ENCODE results near the gene UBE2R2. TPM values are rescaled to one million over a fixed set of nuclear protein-coding genes. Genes with fewer than 3 reads are reported as not detected.

UBE2R2 gene
- total and polyA plus RNA-seq, 10 of the 15 experiments (the other 5 are each of a cell fraction or from before 2014, with no cell fraction given): 7.2 to 32.8 (median 17.2) TPM

DNA sequence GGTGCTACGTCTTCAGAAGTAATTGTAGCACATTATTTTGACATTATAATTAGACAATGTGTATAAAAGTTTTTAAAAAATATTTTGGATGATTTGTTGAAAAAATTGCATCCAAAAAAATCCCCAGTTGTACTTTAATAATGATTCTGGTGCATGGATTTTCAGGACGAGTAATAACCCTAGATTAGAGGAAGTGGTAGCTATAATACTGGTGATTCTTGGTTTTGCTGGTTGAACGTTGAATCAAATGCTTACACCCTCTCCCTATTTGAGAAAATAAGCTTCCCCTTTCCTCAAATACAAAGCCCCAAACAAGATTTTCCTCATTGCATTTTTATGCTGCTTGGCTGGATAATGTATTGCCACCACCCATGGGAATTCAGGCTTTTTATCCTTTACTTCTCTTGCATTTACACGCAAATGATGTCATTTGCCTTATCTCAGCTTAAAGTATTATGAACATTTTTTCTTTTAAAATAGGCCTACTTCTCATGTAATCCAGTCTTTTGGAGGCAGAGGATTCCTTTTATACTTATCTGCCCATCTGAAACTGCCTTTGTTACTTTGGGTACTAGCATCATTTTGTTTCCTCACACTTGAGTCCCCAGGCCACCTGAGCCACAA lies 86.3 kb downstream of the UBE2R2 start:
- TF ChIP-seq CBX5 (IDR thresholded peaks at IDR 0.05; ENCODE audit: low read depth): no peak
- TF ChIP-seq ASH2L (IDR thresholded peaks at IDR 0.05; ENCODE audit: borderline replicate concordance, low read depth): no peak
- 0 out of 2 replicates have a peak, but pooled peaks have one; percentile 7 for TF ChIP-seq SPI1 (IDR thresholded peaks at IDR 0.05; ENCODE audit: borderline replicate concordance, insufficient read depth, low read depth, low read length)
- TF ChIP-seq SUZ12 (IDR thresholded peaks at IDR 0.05; ENCODE audit: unreplicated experiment): no peak
- H3K9ac ChIP-seq (ENCODE audit: control insufficient read depth, insufficient read depth, low read length): no peak overlapping the region
- H3K4me2 ChIP-seq (ENCODE audit: control insufficient read depth, insufficient read depth): no peak overlapping the region
- ATAC-seq (no peak), FAIRE-seq (no peak), DNase-seq (ENCODE audit: low read depth, low spot score) (no peak)
- peaks cover 2% of the 10 kb centered on the region; the same call in 1 of the 2 replicates for H3K79me2 ChIP-seq (ENCODE audit: control insufficient read depth, insufficient read depth, low read length)
- 62% methylated on average over 4 of the region's 4 CpGs for WGBS (ENCODE audit: insufficient coverage, insufficient replicate concordance, low lambda C conversion rate, missing lambda C conversion rate)
- POLR2A ChIA-PET: no interaction called here
- CTCF ChIA-PET: interaction anchor here (0.6 kb wide), 2 partner anchors 83 to 90 kb away, joined by 3 read pairs; no protein-coding TSS in a partner anchor
- in situ Hi-C loops (cut with MboI): no loop called here
- H3K4me3 ChIP-seq: no peak overlapping the region
- SMC1A ChIA-PET (ENCODE audit: uncharacterized antibody, unreplicated experiment): no interaction called here
- no TSS peak for BruUV-seq (replicated peaks)
- H4K20me1 ChIP-seq (ENCODE audit: control insufficient read depth, insufficient read depth): no peaks in the 10 kb centered on the region; the same call in 1 of the 2 replicates
- no peaks in the 10 kb centered on the region for H3K9me3 ChIP-seq (replicated peaks; ENCODE audit: control insufficient read depth, insufficient read depth, low read length)
- RAD21 ChIA-PET (ENCODE audit: unreplicated experiment): interaction anchor here (0.9 to 1.2 kb wide), 2 partner anchors 18 to 87 kb away, joined by 3 to 4 read pairs; no protein-coding TSS in a partner anchor
- H3K4me1 ChIP-seq (ENCODE audit: control insufficient read depth, insufficient read depth, low read length): no peaks in the 10 kb centered on the region
- intact Hi-C loops (cut with micrococcal nuclease; ENCODE audit: unreplicated experiment): no loop called here
- H3K36me3 ChIP-seq (ENCODE audit: control insufficient read depth in 2 of 2, insufficient read depth in 2 of 2, low read length in 1 of 2): peaks cover 5 to 20% of the 10 kb centered on the region in 2 experiments
- H2AFZ ChIP-seq (ENCODE audit: control insufficient read depth, low read depth, low read length): no peak overlapping the region
- no peak overlapping the region for H3K27ac ChIP-seq (ENCODE audit: control insufficient read depth, insufficient read depth)
- no peaks in the 10 kb centered on the region for H3K27me3 ChIP-seq (replicated peaks in 1 of 2; ENCODE audit: control insufficient read depth in 2 of 2, insufficient read depth in 2 of 2, low read length in 1 of 2)

- in situ Hi-C loops (cut with MboI): no loop called here
Observed at GRCh38 chr9:33905137-33905536, 88.2 kb downstream of the UBE2R2 start.

More at GRCh38 chr9:33905137-33905536, 88.2 kb downstream of the UBE2R2 start:
- Histone ChIP-seq H3K4me3 (no peak overlapping the region), H2AFZ (ENCODE audit: control insufficient read depth, low read depth, low read length) (no peak overlapping the region), H4K20me1 (ENCODE audit: control insufficient read depth, insufficient read depth) (no peaks in the 10 kb centered on the region; the same call in 1 of the 2 replicates), H3K4me1 (ENCODE audit: control insufficient read depth, insufficient read depth, low read length) (no peaks in the 10 kb centered on the region), H3K9me3 (replicated peaks; ENCODE audit: control insufficient read depth, insufficient read depth, low read length) (no peaks in the 10 kb centered on the region), H3K79me2 (ENCODE audit: control insufficient read depth, insufficient read depth, low read length) (peaks cover 2% of the 10 kb centered on the region; the same call in 1 of the 2 replicates), H3K4me2 (ENCODE audit: control insufficient read depth, insufficient read depth) (no peak overlapping the region), H3K36me3 (ENCODE audit: control insufficient read depth in 2 of 2, insufficient read depth in 2 of 2, low read length in 1 of 2) (peaks cover 5 to 18% of the 10 kb centered on the region in 2 experiments), H3K27me3 (replicated peaks in 1 of 2; ENCODE audit: control insufficient read depth in 2 of 2, insufficient read depth in 2 of 2, low read length in 1 of 2) (no peaks in the 10 kb centered on the region), H3K27ac (ENCODE audit: control insufficient read depth, insufficient read depth) (no peak overlapping the region), H3K9ac (ENCODE audit: control insufficient read depth, insufficient read depth, low read length) (no peak overlapping the region)
- ATAC-seq (no peak), DNase-seq (ENCODE audit: low read depth, low spot score) (no peak), FAIRE-seq (no peak)
- ChIA-PET POLR2A (no interaction called here), CTCF (interaction anchor here (0.6 to 1.7 kb wide), 3 partner anchors 11 to 106 kb away, joined by 3 to 4 read pairs (median 3); no protein-coding TSS in a partner anchor), SMC1A (ENCODE audit: uncharacterized antibody, unreplicated experiment) (interaction anchor here (1.4 kb wide), 1 partner anchor 11 kb away, joined by 3 read pairs; no protein-coding TSS in a partner anchor), RAD21 (ENCODE audit: unreplicated experiment) (no interaction called here)
- 91% methylated on average over 1 of the region's 1 CpG for WGBS (ENCODE audit: insufficient coverage, insufficient replicate concordance, low lambda C conversion rate, missing lambda C conversion rate)
- BruUV-seq (replicated peaks): no TSS peak
- intact Hi-C loops (cut with micrococcal nuclease; ENCODE audit: unreplicated experiment): no loop called here
- TF ChIP-seq ETV6 (conservative IDR thresholded peaks at IDR 0.05 in 1 of 2, IDR thresholded peaks at IDR 0.05 in 1 of 2; ENCODE audit: borderline replicate concordance in 1 of 2, low read depth in 1 of 2): no peak
- TF ChIP-seq, protein P1, sequence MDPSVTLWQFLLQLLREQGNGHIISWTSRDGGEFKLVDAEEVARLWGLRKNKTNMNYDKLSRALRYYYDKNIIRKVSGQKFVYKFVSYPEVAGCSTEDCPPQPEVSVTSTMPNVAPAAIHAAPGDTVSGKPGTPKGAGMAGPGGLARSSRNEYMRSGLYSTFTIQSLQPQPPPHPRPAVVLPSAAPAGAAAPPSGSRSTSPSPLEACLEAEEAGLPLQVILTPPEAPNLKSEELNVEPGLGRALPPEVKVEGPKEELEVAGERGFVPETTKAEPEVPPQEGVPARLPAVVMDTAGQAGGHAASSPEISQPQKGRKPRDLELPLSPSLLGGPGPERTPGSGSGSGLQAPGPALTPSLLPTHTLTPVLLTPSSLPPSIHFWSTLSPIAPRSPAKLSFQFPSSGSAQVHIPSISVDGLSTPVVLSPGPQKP (IDR thresholded peaks at IDR 0.05; ENCODE audit: low read depth, low read length): no peak

All from GM12878 (cell line).